Cardiac septum (tissue), 1 donor: ENCODE measurements around the gene TMEM63A. TPM values are rescaled to one million over a fixed set of nuclear protein-coding genes. Genes with fewer than 3 reads are reported as not detected.
"Not testable (repeated sequence)": the region's sequence is repeated elsewhere in the genome, so short reads cannot be mapped to it uniquely, and the experiment has no call there.

Experiments
- DNase-seq: peaks from one replicate; pipeline ENCODE4 v3.0.0-alpha.2; 2020; ENCODE audit warnings: low spot score
- intact Hi-C: fragments of 100-400 bp; cut with DNase I; formaldehyde crosslinking; loops from one replicate; pipeline ENCODE4 v1.14.0; 2022
- long read RNA-seq: library from polyadenylated mRNA; unstranded; transcript quantifications from one replicate; pipeline ENCODE4 v2.0.0, GENCODE V29; 2021
- total RNA-seq: library from RNA; stranded (reverse); fragmentation: NEBNext Ultra II Directional; extraction: Animal tissue kit (Norgen Biotek cat#: 25700); gene quantifications from one replicate; pipeline ENCODE4 v1.2.1, GENCODE V29; 2021
- donor health status: DM: no; HTN: no; CAD: no.

TMEM63A gene
- 21.4 TPM for total RNA-seq
- long read RNA-seq, full-length matches to known transcripts: 1 of 13 reads
- long read RNA-seq, partial matches to known transcripts: 5 of 13 reads
- long read RNA-seq, other reads (novel, unspliced or antisense): 7 of 13 reads

DNA sequence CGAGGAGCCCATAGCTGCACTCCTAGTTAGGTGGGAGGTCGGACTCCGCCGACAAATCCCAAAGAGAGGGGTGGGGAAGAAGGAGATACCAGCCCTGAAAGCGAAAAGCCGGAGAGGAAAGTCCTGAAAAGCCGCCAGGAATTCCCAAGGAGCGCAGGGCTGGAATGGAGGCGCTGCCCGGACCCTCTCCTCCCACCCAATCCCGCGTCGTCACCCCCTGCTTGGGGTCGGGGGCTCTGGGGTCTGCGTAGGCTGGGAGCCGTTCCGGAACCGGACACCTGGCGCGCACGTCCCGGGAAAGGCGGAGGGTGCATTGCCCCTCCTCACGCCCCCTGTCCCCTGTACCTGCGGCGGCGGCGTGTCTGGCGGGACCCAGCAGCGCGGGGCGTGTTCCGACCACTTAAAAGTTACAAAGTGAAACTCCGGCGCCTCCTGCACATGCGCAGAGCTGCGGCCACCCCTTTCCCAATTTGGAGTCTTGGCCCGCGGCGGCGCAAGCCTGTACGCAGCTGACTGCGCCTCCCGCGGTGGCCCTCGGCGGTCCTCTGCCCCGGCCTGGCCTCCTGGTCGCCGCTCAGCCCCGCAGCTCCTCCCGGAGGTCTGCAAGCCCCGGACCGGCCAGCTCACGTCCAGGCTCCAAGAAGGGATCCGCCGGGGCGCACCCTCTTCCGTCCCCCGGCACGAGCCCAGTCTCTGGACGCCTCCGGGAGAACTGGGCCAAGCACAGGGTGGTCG lies at the start of gene TMEM63A:
Gene TMEM63A, minus strand, starts transcription at position 422 of the 735 bp plus-strand sequence. CDS start 4,800 bp downstream, outside the sequence.
- intact Hi-C loops: loop anchor here (1.0 to 5.0 kb wide), 2 partner anchors 42 to 70 kb away; partner anchors contain the start of genes EPHX1 and PYCR2
- DNase-seq: peak; percentile 96

DNA sequence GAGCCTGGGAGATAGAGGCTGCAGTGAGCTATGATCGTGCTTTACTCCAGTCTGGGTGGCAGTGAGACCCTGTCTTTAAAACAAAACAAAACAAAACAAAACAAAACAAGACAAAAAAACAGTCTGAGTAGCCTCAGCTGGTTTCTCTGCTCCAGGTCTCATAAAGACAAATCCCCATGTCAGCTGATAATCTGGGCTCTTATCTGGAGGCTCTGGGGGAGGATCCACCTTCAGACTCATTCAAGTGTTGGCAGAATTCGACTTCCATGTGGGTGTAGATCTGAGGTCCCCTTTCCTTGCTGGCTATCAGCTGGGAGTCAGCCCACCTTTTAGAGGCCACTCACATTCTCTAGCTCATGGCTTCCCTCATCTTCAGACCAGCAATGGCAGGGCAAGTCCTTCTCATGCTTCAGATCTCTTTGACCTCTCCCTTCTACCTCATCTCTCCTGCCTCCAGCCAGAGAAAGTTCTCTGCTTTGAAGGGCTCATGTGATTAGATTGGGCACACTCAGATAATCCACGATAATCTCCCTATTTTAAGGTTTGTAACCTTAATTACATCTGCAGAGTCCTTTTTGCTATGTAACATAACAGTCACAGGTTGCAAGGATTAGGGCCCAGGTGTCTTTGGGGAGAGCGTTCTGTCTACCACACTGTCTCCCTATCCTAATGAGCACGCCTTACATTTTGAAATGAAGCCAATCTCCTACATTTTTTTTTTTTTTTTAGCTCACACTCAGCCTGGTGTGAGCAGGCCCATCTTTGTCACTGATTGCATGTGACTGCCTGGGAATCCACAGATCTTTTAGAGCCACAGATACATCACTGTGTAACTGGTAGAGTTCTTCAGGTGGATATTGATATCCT lies 49.3 kb upstream of the TMEM63A start:
- intact Hi-C loops: no loop called here
- DNase-seq: no peak

DNA sequence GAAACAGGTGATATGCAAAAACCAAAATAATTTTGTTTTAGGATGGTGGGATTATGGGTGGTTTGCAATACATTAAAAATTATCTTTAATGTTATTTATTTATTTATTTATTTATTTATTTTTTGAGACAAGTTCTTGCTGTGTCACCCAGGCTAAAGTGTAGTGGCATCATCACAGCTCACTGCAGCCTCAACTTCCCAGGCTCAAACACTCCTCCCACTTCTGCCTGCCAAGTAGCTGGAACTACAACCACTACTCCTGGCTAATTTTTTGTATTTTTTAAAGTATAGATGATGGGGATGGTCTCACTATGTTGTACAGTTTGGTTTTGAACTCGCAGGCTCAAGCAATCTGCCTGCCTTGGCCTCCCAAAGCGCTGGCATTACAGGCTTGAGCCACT lies 48.4 kb upstream of the TMEM63A start:
- no peak for DNase-seq
- intact Hi-C loops: no loop called here

DNA sequence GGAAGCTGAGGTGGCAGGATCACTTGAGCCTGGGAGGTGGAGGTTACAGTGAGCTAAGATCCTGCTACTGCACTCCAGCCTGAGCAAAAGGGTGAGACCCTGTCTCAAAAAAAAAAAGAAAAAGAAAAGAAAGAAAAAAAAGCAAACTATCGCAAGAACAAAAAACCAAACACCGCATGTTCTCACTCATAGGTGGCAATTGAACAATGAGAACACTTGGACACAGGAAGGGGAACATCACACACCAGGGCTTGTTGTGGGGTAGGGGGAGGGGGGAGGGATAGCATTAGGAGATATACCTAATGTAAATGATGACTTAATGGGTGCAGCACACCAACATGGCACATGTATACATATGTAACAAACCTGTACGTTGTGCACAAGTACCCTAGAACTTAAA lies 47.3 kb upstream of the TMEM63A start:
- intact Hi-C loops: not testable (repeated sequence)

DNA sequence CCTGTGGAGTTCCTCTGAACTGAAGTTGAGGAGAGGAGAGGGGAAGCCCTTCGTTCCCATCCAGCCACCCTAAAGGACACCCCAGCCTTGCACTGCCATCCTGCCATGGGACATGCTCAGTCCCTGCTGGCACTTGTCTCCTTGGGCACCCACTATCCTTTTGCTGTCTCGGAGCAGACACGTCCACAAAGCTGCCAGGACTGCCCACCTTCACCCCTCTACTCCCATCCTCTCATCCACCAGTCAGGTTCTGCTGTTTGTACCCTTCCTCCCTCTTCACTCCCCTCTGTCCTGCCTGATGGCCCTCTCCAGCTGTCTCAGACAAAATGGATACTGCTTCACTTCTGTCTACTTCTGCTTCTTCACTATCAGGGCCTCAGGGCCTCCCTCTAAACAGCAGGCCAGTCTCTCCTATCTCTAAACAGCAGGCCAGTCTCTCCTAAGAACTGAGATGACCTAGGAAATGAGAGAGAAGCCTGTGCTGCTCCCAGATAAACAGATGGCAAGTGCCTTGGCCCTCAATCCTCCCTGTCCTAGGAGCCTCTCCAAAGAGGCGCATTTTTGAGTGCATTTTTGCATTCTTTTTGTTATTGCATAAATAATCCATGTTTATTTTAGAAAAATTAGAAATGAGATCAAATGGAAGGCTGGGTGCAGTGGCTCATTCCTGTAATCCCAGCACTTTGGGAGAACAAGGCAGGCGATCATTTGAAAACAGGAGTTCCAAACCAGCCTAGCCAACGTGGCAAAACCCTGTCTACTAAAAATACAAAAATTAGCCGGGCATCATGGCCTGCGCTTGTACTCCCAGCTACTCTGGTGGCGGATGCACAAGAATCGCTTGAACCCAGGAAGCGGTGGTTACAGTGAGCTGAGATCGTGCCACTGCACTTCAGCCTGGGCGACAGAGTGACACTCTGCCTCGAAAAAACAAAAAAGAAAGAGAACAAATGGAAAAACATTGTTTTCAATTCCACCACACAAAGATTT lies 46.3 kb upstream of the TMEM63A start:
- no peak for DNase-seq

More for the DNA sequence above, 47.3 kb upstream of the TMEM63A start:
- not testable (repeated sequence) for DNase-seq

DNA sequence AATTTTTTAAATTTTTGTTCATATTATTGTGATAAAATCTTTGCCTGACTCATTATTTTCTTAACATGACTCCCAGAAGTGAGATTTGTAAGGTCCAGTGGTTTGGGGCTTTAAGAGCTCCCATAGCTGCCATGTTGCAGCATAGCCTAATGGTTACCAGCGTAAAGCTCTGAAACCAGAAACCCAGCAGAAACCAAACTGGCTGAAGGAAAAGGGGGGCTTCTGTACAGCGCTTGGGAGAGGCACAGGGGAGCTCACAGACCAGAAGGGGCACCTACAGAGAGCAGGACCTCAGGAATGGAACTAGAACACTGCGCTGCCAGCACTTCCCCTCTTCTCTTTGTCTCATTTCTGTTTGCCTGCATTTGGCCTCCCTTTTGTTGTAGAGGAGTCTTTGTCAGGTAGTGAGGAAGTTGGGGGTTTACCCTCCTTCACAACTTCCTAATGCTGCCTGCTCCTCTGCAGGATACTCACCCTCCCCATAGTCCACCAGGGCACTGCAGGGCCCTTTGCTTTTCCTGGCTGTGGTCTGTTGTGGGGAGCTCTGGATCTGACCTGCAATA lies 44.5 kb upstream of the TMEM63A start:
- DNase-seq: no peak

More for the DNA sequence above, 46.3 kb upstream of the TMEM63A start:
- intact Hi-C loops: no loop called here

DNA sequence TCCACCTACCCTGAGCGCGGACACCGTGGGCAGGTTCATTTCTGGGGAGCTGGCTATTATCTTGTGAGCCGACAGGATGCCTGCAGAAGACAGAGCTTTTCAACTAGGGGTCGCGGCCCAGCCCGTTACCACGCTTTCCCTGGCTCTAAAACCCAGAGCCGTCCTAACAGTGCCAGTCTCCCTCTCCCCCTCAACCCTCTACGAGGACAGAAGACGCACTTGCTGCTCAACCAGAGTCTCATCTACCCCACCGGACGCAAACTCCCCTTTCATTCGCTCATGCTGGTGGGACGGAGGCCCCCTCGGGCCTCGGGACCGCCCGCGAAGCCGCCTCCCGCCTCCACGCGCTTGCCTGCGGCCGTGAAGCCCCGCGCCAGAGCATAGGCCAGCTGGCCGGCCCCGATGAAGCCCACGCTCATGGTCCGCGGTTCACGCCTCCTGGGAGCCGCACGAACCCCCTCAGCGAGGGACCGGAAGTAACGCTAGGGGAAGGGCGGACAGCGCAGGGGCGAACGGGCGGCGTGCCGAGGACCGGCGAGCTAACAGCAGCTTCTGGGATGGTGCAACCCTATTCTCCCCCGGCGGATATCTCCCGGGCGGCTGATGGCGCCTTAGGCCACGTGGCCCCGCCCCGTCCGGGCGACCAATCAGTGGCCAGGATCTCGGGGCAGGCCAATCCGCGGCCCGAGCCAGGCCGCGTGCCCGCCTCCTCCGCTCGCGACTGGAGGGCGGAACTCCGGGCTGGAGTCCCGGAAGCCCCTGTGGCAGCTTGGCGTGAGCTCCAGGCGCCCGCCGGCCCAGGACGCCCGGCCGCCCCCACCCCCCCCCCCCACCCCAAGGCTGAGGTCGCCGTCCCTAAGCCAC lies 41.7 kb upstream of the TMEM63A start, which contains the start of gene PYCR2:
Gene PYCR2, minus strand, starts transcription at position 559 of the 864 bp plus-strand sequence. Its CDS starts 140 bp downstream, at position 419.
- intact Hi-C loops: loop anchor here (1.0 to 5.0 kb wide), 2 partner anchors 42 to 497 kb away; partner anchors contain the start of genes LBR and TMEM63A
- peak; percentile 97 for DNase-seq

More for the DNA sequence above, 44.5 kb upstream of the TMEM63A start:
- intact Hi-C loops: no loop called here

DNA sequence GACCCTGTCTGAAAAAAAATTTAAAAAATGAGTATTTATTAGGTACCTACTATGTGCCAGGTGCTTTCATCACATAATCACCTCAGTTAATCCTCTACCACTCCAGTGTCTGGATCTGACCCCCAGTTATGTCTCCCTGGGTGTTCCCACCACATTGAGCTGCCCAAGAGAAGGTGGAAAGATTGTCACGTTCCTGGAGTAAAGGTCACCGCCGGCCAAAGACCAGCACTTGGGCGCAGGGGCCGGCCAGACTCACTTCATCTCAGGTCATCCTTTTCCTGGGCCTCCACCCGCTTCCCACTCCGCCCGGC lies 41.2 kb upstream of the TMEM63A start:
- intact Hi-C loops: loop anchor here (5.0 kb wide), 1 partner anchor 496 kb away; the partner anchor contains the start of gene LBR
- DNase-seq: no peak

DNA sequence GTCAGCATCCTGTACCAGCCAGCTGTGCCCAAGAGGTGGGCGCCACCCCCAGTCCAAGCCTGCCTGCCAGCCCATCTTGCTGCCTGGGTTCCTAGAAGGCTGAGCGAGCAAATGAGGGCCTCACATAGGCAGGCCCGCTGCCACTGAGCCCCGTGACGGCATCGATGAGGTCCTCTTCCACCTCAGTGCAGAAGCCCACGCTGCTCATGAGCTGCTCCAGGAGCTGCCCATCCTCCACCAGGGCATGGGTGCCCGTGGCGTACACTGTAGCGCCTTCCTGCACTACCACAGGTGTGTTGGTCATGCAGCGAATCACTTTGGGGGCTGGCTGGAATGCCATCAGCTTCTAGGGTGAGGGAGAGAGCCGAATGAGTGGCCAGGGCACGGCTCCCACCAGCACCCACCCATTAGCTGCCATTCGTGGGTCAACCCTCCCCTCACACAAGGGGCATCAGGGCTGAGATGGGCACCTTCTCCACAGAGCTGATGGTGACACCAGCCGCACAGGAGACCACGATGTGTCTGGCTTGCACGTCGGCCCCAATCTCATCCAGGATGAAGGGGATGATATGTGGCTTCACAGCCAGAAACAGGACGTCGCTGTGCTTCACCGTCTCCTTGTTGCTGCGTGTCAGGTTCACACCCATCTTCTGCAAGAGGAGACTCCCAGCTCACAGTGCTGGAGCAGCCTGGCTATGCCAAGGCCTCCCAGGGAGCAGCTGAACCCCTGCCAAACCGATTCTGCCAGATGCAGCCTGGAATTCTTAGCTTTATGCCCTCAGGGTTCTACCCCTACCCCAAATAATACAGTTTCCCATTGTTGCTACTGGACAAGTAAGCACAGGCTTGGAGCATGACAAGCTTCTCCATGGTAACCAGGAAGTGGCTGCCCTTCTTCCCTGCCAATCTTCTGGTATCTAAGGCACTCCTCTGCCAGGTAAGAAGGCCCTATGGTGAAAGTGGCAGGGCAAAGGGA lies 39.8 kb upstream of the TMEM63A start:
- intact Hi-C loops: loop anchor here (5.0 kb wide), 1 partner anchor 495 kb away; the partner anchor contains the start of gene LBR
- DNase-seq: no peak

DNA sequence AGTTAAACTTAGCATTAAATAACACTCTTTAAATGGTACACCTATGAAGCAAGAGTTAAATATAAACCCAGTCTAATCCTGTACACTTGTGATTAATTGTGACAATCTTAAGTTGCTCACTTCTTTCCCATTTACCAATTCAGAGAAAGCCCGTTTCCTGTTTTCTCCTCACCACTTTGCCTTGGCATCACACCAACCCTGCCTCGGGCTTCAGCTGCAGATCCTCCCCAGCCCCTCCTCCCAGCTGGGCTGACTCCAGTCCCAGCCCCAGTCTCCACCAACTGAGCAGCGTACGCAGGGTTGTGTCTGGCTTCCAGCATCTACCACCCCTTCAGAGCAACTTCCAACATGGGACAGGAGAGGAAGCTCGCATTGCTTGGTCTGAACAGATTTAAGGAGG lies 37.7 kb upstream of the TMEM63A start:
- peak; percentile 81 for DNase-seq
- intact Hi-C loops: loop anchor here (5.0 kb wide), 1 partner anchor 493 kb away; the partner anchor contains the start of gene LBR

DNA sequence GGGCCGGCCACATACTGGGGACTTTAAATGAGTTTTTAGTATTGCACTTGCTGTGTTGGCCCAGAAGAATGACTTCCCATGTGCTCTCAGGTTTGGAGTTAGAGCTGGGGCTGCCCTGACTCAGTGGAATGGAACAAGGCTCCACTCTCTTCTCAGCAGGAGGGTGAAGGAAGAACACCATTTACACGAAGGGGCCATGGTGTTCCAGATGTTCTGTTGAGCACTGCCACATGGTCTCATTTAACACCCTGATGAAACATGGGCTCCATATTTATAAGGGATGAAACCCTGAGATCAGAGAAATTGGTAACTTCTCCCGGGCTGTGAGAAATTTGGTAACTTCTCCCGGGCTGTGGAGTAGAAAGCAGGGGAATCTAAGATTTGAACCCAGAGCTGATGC lies 36.1 kb upstream of the TMEM63A start:
- no peak for DNase-seq
- intact Hi-C loops: no loop called here

DNA sequence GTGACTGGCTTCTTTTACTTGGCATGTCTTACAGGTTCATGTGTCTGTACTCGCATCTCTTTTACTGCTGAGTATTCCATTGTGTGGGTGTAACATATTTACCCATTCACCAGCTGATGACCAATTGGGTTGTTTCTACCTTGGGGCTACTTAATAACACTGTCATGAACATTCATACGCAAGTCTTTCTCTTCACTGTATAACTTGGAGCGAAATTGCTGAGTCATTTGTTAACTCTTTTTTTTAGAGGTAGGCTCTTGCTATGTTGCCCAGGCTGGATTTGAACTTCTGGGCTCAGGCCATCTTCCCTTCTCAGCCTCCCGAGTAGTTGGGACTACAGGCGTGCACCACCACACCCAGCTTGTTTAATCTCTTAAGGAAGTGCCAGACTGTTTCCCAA lies 35.4 kb upstream of the TMEM63A start:
- intact Hi-C loops: no loop called here
- no peak for DNase-seq

DNA sequence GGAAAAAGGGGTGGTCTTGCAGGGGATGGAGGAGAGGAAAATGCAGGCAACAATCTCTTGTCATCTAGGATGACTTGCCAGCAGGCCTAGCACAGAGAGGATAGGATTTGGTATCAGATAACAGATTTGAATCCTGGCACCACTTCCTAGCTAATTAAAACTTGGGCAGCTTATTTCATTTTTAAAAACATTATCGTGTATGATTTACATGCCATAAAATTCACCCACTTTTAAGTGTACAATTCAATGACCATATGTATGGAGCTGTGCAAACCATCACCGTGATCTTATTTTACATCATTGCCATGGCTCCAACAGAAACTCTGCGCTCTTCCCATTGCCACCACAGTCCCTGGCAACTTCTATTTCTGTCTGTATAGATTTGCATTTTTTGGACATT lies 34.9 kb upstream of the TMEM63A start:
- intact Hi-C loops: no loop called here

DNA sequence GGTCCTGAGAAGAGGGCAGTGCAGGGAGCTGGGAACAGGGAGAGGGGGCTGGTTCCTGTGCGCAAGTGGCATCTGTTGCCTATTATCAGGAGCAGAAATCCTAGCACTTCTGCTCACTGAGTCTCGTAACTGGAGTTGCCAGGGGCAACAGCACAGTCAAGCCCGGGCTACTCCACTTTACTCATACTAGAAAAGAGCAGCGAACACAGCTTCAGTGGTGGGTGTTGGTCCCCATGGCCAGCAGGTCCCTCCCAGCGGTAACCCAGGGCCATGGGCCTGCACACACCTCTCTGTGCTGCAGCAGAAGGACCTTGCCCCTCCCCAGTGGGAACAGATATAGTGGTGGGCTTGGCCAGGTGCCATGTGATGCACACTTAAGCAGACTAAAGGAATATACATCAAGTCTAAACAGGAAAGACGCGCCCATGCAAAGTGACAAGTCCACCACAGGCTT lies 33.4 kb upstream of the TMEM63A start:
- no peak for DNase-seq
- intact Hi-C loops: no loop called here

More for the DNA sequence above, 34.9 kb upstream of the TMEM63A start:
- DNase-seq: no peak

DNA sequence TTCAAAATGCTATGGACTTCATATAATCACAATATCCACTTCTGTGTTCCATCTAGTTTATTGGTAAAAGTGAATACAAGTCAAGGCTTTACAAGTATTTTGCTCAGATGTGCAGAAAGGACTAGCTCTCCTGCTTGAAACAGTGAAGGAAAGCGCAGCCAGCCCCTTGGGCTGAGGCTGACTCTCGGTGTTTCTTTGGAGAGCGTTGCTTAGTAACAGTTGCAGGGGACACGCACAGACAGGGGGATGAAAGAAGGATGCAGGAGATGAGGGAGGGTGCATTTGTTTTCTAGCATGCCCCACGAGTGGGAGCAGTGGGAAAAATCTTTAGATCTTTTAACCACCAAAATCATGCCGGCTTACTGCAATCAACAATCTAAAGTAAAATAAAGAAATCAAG lies 32.8 kb upstream of the TMEM63A start:
- intact Hi-C loops: loop anchor here (5.0 kb wide), 2 partner anchors 57 to 138 kb away; partner anchors contain the start of gene SRP9
- no peak for DNase-seq

DNA sequence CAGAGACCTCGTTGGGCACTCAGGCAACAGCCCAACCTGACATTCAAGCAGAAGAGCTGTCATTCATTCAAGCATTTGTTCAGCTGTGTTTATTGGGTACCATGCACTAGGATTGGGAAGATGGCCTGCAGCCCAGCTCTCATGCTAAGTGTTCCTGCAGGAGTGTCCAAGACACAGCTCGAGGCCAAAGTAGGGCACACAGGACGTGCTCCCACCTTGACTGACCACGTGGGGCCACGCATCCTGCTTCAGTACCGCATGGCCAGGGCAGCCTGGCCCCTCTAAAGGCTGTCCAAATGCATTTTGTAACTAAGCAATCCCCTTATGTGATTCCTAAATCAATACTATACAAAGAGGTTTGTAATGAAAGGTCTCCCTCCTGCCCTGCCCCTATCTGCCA lies 32.2 kb upstream of the TMEM63A start:
- intact Hi-C loops: loop anchor here (5.0 kb wide), 2 partner anchors 58 to 137 kb away; partner anchors contain the start of gene SRP9
- DNase-seq: no peak
